Measurements from ENCODE around the gene VWA3B.
"Not testable (repeated sequence)": the region's sequence is repeated elsewhere in the genome, so short reads cannot be mapped to it uniquely, and the experiment has no call there.

Gene VWA3B

DNA sequence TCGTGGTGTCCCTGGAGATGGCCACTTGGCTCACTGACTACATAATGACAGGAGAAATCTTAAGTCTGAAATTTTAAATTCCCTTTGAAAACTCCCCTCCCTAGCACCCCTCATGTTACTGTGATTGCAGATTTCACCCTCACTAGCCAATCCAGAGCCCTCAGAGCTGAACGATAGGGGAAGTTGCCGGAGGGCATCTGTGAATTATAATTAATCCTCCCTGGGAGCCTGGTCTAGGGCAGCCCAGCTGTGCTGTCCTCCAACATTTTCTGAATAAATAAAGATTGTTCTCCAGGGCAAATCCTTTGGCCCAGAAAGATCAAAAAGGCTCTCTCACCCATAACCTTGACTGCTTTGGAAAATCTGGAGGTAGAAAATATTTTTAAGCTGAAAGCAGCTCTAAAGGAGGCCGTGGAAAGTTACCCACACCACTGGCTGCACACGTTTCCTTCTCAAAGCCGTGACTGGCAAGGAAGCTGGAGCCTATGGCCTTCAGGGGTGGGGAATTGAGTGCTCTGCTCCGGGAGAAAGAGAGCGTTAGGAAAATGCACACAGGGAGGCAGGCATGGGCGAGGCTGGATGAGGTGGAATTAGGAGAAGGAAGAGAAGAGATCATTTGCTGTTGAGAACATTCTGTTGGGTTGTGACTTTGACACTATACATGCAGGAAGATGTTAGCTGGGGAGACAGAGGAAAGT is 190.3 kb downstream of the VWA3B start:
- DNase-seq (ENCODE audit: low read depth, low spot score): no peak
- no peak overlapping the region for H3K4me3 ChIP-seq (ENCODE audit: low read length)

DNA sequence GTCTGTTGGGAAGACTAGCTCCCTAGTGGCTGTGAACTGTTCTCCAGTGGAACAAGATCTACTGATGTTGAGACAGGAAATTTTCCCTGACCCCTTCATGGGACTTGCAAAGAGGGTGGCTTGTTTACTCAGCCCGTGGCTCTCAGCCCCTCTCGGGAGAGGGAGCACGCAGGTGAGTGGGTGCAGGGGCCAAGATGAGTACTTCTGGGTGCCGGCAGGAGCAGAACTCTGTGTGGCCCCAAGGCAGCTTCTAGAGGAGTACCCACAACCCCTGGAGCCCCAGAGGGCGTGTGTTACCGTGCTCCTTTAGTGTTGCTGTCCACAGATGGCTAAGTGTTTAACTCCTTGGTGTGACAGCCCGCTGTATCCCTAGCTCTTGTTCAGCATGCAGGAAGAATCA is 191.1 kb downstream of the VWA3B start:
- DNase-seq (ENCODE audit: low read depth, low spot score): no peak
- no peak overlapping the region for H3K4me3 ChIP-seq (ENCODE audit: low read length)

DNA sequence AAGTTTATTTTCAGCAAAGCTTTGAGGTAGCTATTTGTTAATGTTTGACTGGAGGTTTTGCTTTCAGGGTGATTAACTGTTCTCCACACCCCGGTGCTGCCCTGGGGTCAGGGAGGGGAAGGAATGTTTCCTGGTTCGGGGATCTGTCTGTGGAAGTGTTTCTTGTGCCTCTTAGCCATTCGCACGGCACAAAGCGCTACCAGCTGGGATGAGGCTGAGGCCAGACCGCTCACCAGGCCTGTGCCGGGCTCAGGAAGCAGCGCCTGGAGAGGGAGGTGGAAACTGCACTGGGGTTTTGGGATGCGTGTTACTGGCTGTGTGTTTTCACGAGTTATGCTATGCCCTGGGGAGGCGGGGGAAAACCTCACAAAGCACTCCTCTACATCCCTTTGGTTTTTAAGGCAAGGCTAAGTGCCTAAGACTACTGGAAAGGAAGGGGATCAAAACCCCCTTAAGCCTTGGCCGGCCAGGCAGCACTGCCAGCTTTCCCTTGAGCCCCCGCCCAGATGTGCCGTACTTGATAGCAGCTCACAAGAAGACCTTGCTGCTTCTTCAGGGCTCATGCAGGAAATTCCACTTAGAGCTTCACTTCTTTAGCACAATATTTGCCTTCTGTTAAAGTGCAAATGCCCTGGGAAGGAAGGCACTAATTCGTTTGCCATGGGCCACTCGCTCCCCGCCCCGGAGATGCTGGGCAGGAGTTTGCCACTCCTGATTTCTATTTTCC is 193.6 kb downstream of the VWA3B start:
- no peak for DNase-seq (ENCODE audit: low read depth, low spot score)
- no peak overlapping the region for H3K4me3 ChIP-seq (ENCODE audit: low read length)

- H3K4me3 ChIP-seq (ENCODE audit: low read length): no peak overlapping the region
- no peak for DNase-seq (ENCODE audit: low read depth, low spot score)
Measured at GRCh38 chr2:98281607-98282006, 194.6 kb downstream of the VWA3B start.

DNA sequence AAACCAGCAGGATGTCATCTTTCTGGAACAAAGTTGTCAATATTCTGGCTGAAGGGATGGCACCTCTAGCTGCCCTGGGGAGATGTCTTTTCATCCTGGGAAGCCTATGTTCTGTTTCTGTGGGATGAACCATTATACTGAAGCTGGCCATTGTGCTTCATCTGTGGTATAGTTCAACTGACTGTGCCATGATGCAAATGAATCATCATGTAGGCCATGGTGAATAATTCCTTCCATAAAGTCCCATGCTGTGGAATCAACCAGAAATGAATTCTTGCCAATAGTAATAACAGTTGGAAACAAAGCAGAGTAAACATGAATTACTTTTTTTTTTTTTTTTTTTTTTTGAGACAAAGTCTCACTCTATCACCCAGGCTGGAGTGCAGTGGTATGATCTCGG is 195.1 kb downstream of the VWA3B start:
- H3K4me3 ChIP-seq (ENCODE audit: low read length): no peak overlapping the region
- no peak for DNase-seq (ENCODE audit: low read depth, low spot score)

DNA sequence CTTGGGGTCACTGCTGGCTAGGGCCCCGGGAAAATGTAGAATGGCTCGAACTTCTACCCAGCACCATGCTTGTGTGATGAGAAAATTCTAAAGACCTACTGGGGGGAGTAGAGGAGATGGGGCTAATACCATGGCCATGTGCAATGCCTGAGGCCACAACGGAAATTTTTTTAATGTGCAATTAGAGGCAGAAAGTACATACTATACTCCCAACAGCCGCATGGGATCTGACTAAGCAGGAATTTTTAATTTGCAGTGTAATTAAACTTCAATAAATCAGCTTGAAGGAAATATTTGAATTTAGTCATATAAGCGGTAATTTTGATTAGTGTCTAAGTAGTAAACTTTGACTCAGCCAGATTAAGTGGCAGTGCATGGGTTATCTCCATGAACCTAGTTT is 206.1 kb downstream of the VWA3B start:
- no peak for DNase-seq (ENCODE audit: low read depth, low spot score)

GRCh38 chr2:98293931-98294687 is 207.1 kb downstream of the VWA3B start:
- H3K4me3 ChIP-seq (ENCODE audit: low read length): no peak overlapping the region
- DNase-seq (ENCODE audit: low read depth, low spot score): no peak

More for the DNA sequence above, 206.1 kb downstream of the VWA3B start:
- no peak overlapping the region for H3K4me3 ChIP-seq (ENCODE audit: low read length)

GRCh38 chr2:98294711-98295110 is 207.7 kb downstream of the VWA3B start:
- H3K4me3 ChIP-seq (ENCODE audit: low read length): no peak overlapping the region

GRCh38 chr2:98295275-98295674 is 208.3 kb downstream of the VWA3B start:
- DNase-seq (ENCODE audit: low read depth, low spot score): no peak
- no peak overlapping the region for H3K4me3 ChIP-seq (ENCODE audit: low read length)

More at GRCh38 chr2:98294711-98295110, 207.7 kb downstream of the VWA3B start:
- no peak for DNase-seq (ENCODE audit: low read depth, low spot score)

- no peak overlapping the region for H3K4me3 ChIP-seq (ENCODE audit: low read length)
- no peak for DNase-seq (ENCODE audit: low read depth, low spot score)
Measured at GRCh38 chr2:98295721-98296414, 208.9 kb downstream of the VWA3B start.

GRCh38 chr2:98296440-98296839 is 209.5 kb downstream of the VWA3B start:
- no peak for DNase-seq (ENCODE audit: low read depth, low spot score)
- no peak overlapping the region for H3K4me3 ChIP-seq (ENCODE audit: low read length)

DNA sequence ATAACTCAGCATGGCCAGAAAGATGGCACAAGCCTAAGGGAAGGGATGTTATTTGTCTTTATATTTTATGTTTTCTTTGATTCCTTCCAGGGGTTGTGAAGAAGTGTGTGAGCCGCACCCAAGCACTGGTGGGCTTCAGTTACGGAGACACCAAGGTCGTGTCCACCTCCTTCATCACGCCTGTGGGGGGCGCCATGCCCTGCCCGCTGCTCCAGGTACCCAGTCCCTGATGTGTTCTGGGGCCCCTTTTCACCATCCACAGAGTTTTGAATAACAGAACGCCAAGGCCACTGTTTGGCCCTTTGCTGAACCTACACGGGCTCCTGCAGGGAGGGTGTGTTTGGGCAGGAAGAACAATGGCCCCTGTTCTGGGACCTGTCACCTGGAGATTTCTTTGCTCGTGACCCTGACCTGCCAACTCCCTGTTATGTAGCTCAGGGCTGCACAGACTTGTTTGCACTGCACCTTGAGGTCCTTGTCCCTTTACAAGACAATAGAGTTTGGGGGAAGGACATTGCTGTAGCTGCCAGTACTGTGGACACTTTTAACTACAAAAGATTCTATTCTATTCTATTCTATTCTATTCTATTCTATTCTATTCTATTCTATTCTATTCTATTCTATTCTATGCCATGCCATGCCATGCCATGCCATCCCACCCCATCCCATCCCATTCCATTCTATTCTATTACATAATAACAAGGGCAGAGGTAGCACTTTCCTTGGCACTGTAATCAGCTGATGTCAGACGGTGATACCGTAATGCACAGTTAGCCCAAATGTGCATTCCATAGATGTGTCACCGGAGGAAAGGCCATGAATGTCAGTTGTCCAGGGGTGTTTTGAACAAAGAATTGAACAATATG is 211.1 kb downstream of the VWA3B start:
- no peak overlapping the region for H3K4me3 ChIP-seq (ENCODE audit: low read length)
- DNase-seq (ENCODE audit: low read depth, low spot score): no peak

- DNase-seq (ENCODE audit: low read depth, low spot score): no peak
- H3K4me3 ChIP-seq (ENCODE audit: low read length): no peak overlapping the region
Measured at GRCh38 chr2:98298683-98299164, 211.8 kb downstream of the VWA3B start.

GRCh38 chr2:98299211-98299905 is 212.4 kb downstream of the VWA3B start:
- no peak overlapping the region for H3K4me3 ChIP-seq (ENCODE audit: low read length)
- DNase-seq (ENCODE audit: low read depth, low spot score): no peak

GRCh38 chr2:98300141-98300874 is 213.3 kb downstream of the VWA3B start:
- no peak overlapping the region for H3K4me3 ChIP-seq (ENCODE audit: low read length)
- DNase-seq (ENCODE audit: low read depth, low spot score): no peak

DNA sequence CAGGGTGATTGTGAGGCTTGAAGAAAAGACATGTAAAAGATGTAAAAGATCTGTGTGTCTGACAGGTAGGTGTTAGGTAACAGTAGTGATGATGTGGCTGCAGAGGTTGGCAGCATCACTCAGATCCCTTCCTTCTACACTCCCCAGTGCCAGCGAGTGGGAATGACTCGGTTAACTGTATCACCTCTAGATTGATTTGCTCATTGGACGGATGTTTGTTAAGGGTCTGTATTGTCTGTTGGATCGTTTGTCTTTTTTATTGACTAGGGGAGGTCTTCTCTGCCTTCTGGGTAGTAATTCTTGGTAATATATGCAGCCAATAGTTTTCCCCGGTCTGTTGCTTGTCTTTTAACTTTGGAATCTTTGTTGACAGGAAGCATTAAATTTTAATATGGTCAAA is 214.5 kb downstream of the VWA3B start:
- H3K4me3 ChIP-seq (ENCODE audit: low read length): no peak overlapping the region
- DNase-seq (ENCODE audit: low read depth, low spot score): no peak

DNA sequence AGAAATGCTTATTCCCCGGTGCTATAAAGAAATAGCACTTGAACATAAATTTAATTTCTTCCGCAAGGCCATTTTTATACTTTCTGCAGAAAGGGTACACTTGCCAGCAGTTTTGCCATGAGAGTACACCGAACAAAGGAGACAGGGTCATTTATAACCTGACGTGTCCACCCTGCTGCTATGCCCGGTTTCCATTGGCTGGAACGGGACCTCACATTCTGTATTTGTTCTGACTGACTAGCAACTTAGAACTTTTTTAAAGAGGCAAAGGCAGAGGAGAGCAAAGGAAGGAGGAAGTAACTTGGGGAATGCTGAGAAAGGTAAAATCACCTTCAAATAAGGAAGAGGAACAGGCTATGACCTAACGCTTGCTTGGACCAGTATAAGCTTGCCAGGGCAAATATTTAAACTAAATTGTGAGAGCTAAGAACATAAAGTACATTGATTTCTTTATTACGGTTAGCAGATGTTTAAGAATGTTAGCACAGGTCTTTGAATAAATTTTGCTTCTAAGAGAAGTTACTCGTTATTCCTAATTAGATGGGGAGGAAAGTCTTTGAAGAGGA is 220.2 kb downstream of the VWA3B start:
- DNase-seq (ENCODE audit: low read depth, low spot score); H3K4me3 ChIP-seq (ENCODE audit: low read length): not testable (repeated sequence)
